Superior temporal gyrus (tissue), 1 donor: ENCODE results near the gene ANXA7.
"Not testable (repeated sequence)": the region's sequence is repeated elsewhere in the genome, so short reads cannot be mapped to it uniquely, and the experiment has no call there.

Source experiments
- DNase-seq: peaks from one replicate; pipeline ENCODE4 v3.0.0-alpha.2; 2016; ENCODE audit errors: extremely low spot score

Gene ANXA7

GRCh38 chr10:73339436-73339835 is 74.4 kb downstream of the ANXA7 start:
- DNase-seq, result no peak

GRCh38 chr10:73338801-73339368 is 75.0 kb downstream of the ANXA7 start:
- no peak for DNase-seq

GRCh38 chr10:73333202-73333601 is 80.7 kb downstream of the ANXA7 start:
- no peak for DNase-seq

GRCh38 chr10:73332379-73332778 is 81.5 kb downstream of the ANXA7 start:
- DNase-seq, result no peak

GRCh38 chr10:73328523-73328922 is 85.3 kb downstream of the ANXA7 start:
- DNase-seq, result not testable (repeated sequence)

- not testable (repeated sequence) for DNase-seq
Measured at GRCh38 chr10:73325290-73325689, 88.6 kb downstream of the ANXA7 start.
